Naive thymus-derived CD8-positive, alpha-beta T cell (primary cell): Measurements from ENCODE around the gene S100A6. TPM values are rescaled to one million over a fixed set of nuclear protein-coding genes. Genes with fewer than 3 reads are reported as not detected.
A peak's percentile ranks its signal among the peaks of the same experiment; 100 is the strongest.
"Not testable (repeated sequence)": the region's sequence is repeated elsewhere in the genome, so short reads cannot be mapped to it uniquely, and the experiment has no call there.

Experiments used
- ATAC-seq, 2 donors: fragments of 150-1000 bp; cut with Tn5 transposase in 1 of 2; sonication (Bioruptor Pico), chemical (Tn5 transposase) in 1 of 2; 1 replicate in 1 of 2; 2 replicates in 1 of 2; pipeline ENCODE4 v1.10.0; 2021; ENCODE audit warnings: mild to moderate bottlenecking in 2 of 2, moderate library complexity in 2 of 2
- POLR2A ChIA-PET: fragments of 350-600 bp; sonication (Branson Sonifier 250); formaldehyde crosslinking; loops from one replicate; lab custom pipeline; 2021; ENCODE audit warnings: antibody characterized with exemption; lab: Charles Lee
- DNase-seq, 10 donors: peaks; one replicate each; pipeline versions ENCODE4 v3.0.0 to v3.0.0-alpha.2; 2020 to 2022
- H3K27ac Mint-ChIP-seq, 10 donors: one replicate each; pipeline ENCODE4 v1.8.0; 2020 to 2022; ENCODE audit warnings: mild to moderate bottlenecking in 10 of 10, mixed read lengths in 10 of 10, moderate library complexity in 4 of 10, inconsistent platforms in 1 of 10
- H3K27me3 Mint-ChIP-seq, 5 donors: one replicate each; pipeline ENCODE4 v1.8.0; 2021 to 2022; ENCODE audit warnings: mixed read lengths in 5 of 5
- H3K36me3 Mint-ChIP-seq, 3 donors: one replicate each; pipeline ENCODE4 v1.8.0; 2020 to 2022; ENCODE audit warnings: mixed read lengths in 3 of 3, mild to moderate bottlenecking in 2 of 3, inconsistent platforms in 1 of 3
- H3K4me1 Mint-ChIP-seq, 4 donors: one replicate each; pipeline ENCODE4 v1.8.0; 2021 to 2022; ENCODE audit warnings: mixed read lengths in 4 of 4
- H3K4me3 Mint-ChIP-seq, 10 donors: one replicate each; pipeline ENCODE4 v1.8.0; 2020 to 2022; ENCODE audit warnings: mild to moderate bottlenecking in 10 of 10, mixed read lengths in 10 of 10, moderate library complexity in 6 of 10, inconsistent platforms in 1 of 10
- H3K9me3 Mint-ChIP-seq, 9 donors: one replicate each; pipeline ENCODE4 v1.8.0; 2020 to 2022; ENCODE audit warnings: mixed read lengths in 9 of 9, mild to moderate bottlenecking in 3 of 9, inconsistent platforms in 1 of 9, moderate library complexity in 1 of 9
- polyA plus RNA-seq, 3 donors: library from polyadenylated mRNA; unstranded; fragments of 300-500 nt; fragmentation: Illumina TruSeq; gene quantifications; one replicate each; pipeline ENCODE4 v1.2.3, GENCODE V29; 2021
- total RNA-seq, 8 experiments: library from RNA in 2 of 8; stranded (reverse) in 2 of 8; gene quantifications; one replicate each; pipeline ENCODE4 v1.2.3 and lab custom pipeline; 2021 to 2026

The S100A6 gene
- total and polyA plus RNA-seq, 5 experiments from 2014 or later = 223 to 707 (median 443) TPM

GRCh38 chr1:153520818-153521476 lies 14.8 kb downstream of the S100A6 start:
- POLR2A ChIA-PET = interaction anchor here (0.8 to 1.7 kb wide), 2 partner anchors 12 to 23 kb away, joined by 3 to 8 read pairs; no protein-coding TSS in a partner anchor

GRCh38 chr1:153520137-153520691 lies 15.6 kb downstream of the S100A6 start:
- ATAC-seq, H3K9me3 Mint-ChIP-seq, DNase-seq, H3K4me3 Mint-ChIP-seq, H3K27me3 Mint-ChIP-seq, H3K36me3 Mint-ChIP-seq: not testable (repeated sequence)
- H3K4me1 Mint-ChIP-seq = peaks cover 6 to 16% (median 11%) of the 10 kb centered on the region in 4 donors
- POLR2A ChIA-PET = interaction anchor here (0.8 to 1.7 kb wide), 2 partner anchors 12 to 24 kb away, joined by 3 to 8 read pairs; no protein-coding TSS in a partner anchor
- H3K27ac Mint-ChIP-seq = peak overlapping the region in 1 of 10 donors; percentile 19

More at GRCh38 chr1:153520818-153521476, 14.8 kb downstream of the S100A6 start:
- H3K27ac Mint-ChIP-seq = peak overlapping the region in 1 of 10 donors; percentile 38
- peaks cover 6 to 16% (median 11%) of the 10 kb centered on the region in 4 donors for H3K4me1 Mint-ChIP-seq
- no peaks in the 10 kb centered on the region for H3K36me3 Mint-ChIP-seq
- no peaks in the 10 kb centered on the region for H3K27me3 Mint-ChIP-seq
- no peak for DNase-seq
- ATAC-seq = no peak
- H3K4me3 Mint-ChIP-seq = no peak overlapping the region
- H3K9me3 Mint-ChIP-seq = no peaks in the 10 kb centered on the region

GRCh38 chr1:153519242-153519641 lies 16.5 kb downstream of the S100A6 start:
- Mint-ChIP-seq H3K27me3 (no peaks in the 10 kb centered on the region), H3K36me3 (no peaks in the 10 kb centered on the region), H3K9me3 (no peaks in the 10 kb centered on the region), H3K4me1 (peaks cover 6 to 16% (median 11%) of the 10 kb centered on the region in 4 donors), H3K27ac (peak overlapping the region in 1 of 10 donors; percentile 63), H3K4me3 (no peak overlapping the region)
- POLR2A ChIA-PET = no interaction called here
- DNase-seq = no peak
- ATAC-seq = no peak

GRCh38 chr1:153515504-153516394 lies 20.0 kb downstream of the S100A6 start:
- peaks cover 3 to 6% (median 6%) of the 10 kb centered on the region in 4 donors for H3K4me1 Mint-ChIP-seq
- no peaks in the 10 kb centered on the region for H3K9me3 Mint-ChIP-seq
- DNase-seq (no peak), ATAC-seq (no peak)
- H3K27me3 Mint-ChIP-seq = no peaks in the 10 kb centered on the region
- H3K4me3 Mint-ChIP-seq = no peak overlapping the region
- POLR2A ChIA-PET = interaction anchor here (1.2 kb wide), 1 partner anchor 20 kb away, joined by 5 read pairs; the partner anchor contains the start of gene S100A6
- peak overlapping the region in 2 of 10 donors; percentile 13 to 47 for H3K27ac Mint-ChIP-seq
- no peaks in the 10 kb centered on the region for H3K36me3 Mint-ChIP-seq

- Mint-ChIP-seq H3K27me3 (no peaks in the 10 kb centered on the region), H3K4me1 (peaks cover 3 to 6% (median 5%) of the 10 kb centered on the region in 4 donors), H3K9me3 (no peaks in the 10 kb centered on the region), H3K36me3 (no peaks in the 10 kb centered on the region), H3K4me3 (no peak overlapping the region), H3K27ac (peak overlapping the region in 2 of 10 donors; percentile 9 to 43)
- DNase-seq (no peak), ATAC-seq (no peak)
- POLR2A ChIA-PET = no interaction called here
These were observed 22.1 kb downstream of the S100A6 start for GRCh38 chr1:153513666-153514065.

- Mint-ChIP-seq H3K4me1 (peaks cover 0 to 6% (median 4%) of the 10 kb centered on the region in 4 donors), H3K27me3 (no peaks in the 10 kb centered on the region), H3K4me3 (no peak overlapping the region), H3K27ac (peak overlapping the region in 2 of 10 donors; percentile 43 to 46), H3K36me3 (no peaks in the 10 kb centered on the region), H3K9me3 (no peaks in the 10 kb centered on the region)
- ATAC-seq (no peak), DNase-seq (no peak)
- POLR2A ChIA-PET = no interaction called here
These were observed 22.8 kb downstream of the S100A6 start for GRCh38 chr1:153513023-153513422.

- no peak overlapping the region for H3K4me3 Mint-ChIP-seq
- POLR2A ChIA-PET = interaction anchor here (0.7 to 2.2 kb wide), 4 partner anchors 22 to 122 kb away, joined by 3 to 13 read pairs (median 4); partner anchors contain the start of gene CHTOP
- no peaks in the 10 kb centered on the region for H3K9me3 Mint-ChIP-seq
- peak overlapping the region in 3 of 10 donors; percentile 24 to 34 (median 29) for H3K27ac Mint-ChIP-seq
- no peaks in the 10 kb centered on the region for H3K36me3 Mint-ChIP-seq
- peaks cover 0 to 6% (median 3%) of the 10 kb centered on the region in 4 donors for H3K4me1 Mint-ChIP-seq
- ATAC-seq (peak; percentile 83 to 98), DNase-seq (peak; percentile 63 to 88 (median 75))
- H3K27me3 Mint-ChIP-seq = no peaks in the 10 kb centered on the region
These were observed 24.8 kb downstream of the S100A6 start for GRCh38 chr1:153510984-153511410.

- Mint-ChIP-seq H3K4me1 (peaks cover 0 to 6% (median 3%) of the 10 kb centered on the region in 4 donors), H3K4me3 (no peak overlapping the region), H3K9me3 (no peaks in the 10 kb centered on the region), H3K27me3 (no peaks in the 10 kb centered on the region), H3K27ac (peak overlapping the region in 4 of 10 donors; percentile 9 to 63 (median 36)), H3K36me3 (no peaks in the 10 kb centered on the region)
- DNase-seq (peak; percentile 13 to 78 (median 47)), ATAC-seq (peak; percentile 65 to 70)
- POLR2A ChIA-PET = interaction anchor here (0.6 to 2.2 kb wide), 3 partner anchors 23 to 81 kb away, joined by 6 to 13 read pairs (median 6); no protein-coding TSS in a partner anchor
These were observed 25.9 kb downstream of the S100A6 start for GRCh38 chr1:153509729-153510354.

- H3K36me3 Mint-ChIP-seq = no peaks in the 10 kb centered on the region
- H3K27ac Mint-ChIP-seq = peak overlapping the region in 1 of 10 donors; percentile 63
- POLR2A ChIA-PET = interaction anchor here (0.6 kb wide), 1 partner anchor 82 kb away, joined by 6 read pairs; no protein-coding TSS in a partner anchor
- peaks cover 0 to 6% (median 3%) of the 10 kb centered on the region in 4 donors for H3K4me1 Mint-ChIP-seq
- no peak overlapping the region for H3K4me3 Mint-ChIP-seq
- no peaks in the 10 kb centered on the region for H3K27me3 Mint-ChIP-seq
- no peak for DNase-seq
- ATAC-seq = no peak
- no peaks in the 10 kb centered on the region for H3K9me3 Mint-ChIP-seq
These were observed 26.8 kb downstream of the S100A6 start for GRCh38 chr1:153509036-153509435.

GRCh38 chr1:153507926-153508583 lies 27.7 kb downstream of the S100A6 start:
- DNase-seq = no peak
- no peak for ATAC-seq
- Mint-ChIP-seq H3K4me3 (no peak overlapping the region), H3K9me3 (no peaks in the 10 kb centered on the region), H3K36me3 (no peaks in the 10 kb centered on the region), H3K4me1 (peaks cover 0 to 6% (median 3%) of the 10 kb centered on the region in 4 donors), H3K27me3 (peaks cover 0 to 2% (median 0%) of the 10 kb centered on the region in 5 donors), H3K27ac (peak overlapping the region in 1 of 10 donors; percentile 37)
- POLR2A ChIA-PET = interaction anchor here (0.6 kb wide), 1 partner anchor 55 kb away, joined by 3 read pairs; no protein-coding TSS in a partner anchor

- no peak overlapping the region for H3K27ac Mint-ChIP-seq
- no peak for DNase-seq
These were observed 28.9 kb downstream of the S100A6 start for GRCh38 chr1:153506831-153507413.

More at GRCh38 chr1:153506831-153507413, 28.9 kb downstream of the S100A6 start:
- no peak for ATAC-seq
- no peaks in the 10 kb centered on the region for H3K36me3 Mint-ChIP-seq
- no peaks in the 10 kb centered on the region for H3K9me3 Mint-ChIP-seq
- POLR2A ChIA-PET = no interaction called here
- H3K4me3 Mint-ChIP-seq = no peak overlapping the region
- peaks cover 0 to 3% (median 1%) of the 10 kb centered on the region in 5 donors for H3K27me3 Mint-ChIP-seq
- H3K4me1 Mint-ChIP-seq = peaks cover 0 to 4% (median 3%) of the 10 kb centered on the region in 4 donors
